H1 (cell line): Measurements from ENCODE around the gene HYAL1. TPM values are rescaled to one million over a fixed set of nuclear protein-coding genes. Genes with fewer than 3 reads are reported as not detected.

Experiments used
- CTCF ChIA-PET: fragments of 300-600 bp; sonication (Branson Sonifier 250); formaldehyde crosslinking; loops from one replicate; lab custom pipeline; 2021; ENCODE audit not compliant: partially characterized antibody; lab: Charles Lee
- POLR2A ChIA-PET: fragments of 300-600 bp; sonication (Branson Sonifier 250); formaldehyde crosslinking; loops from one replicate; lab custom pipeline; 2021; ENCODE audit warnings: inconsistent platforms; ENCODE audit not compliant: partially characterized antibody; lab: Charles Lee
- DNase-seq, 2 experiments: peaks; one replicate each; pipeline versions ENCODE4 v3.0.0 to v3.0.0-alpha.2; 2010 to 2022; ENCODE audit warnings: low spot score in 2 of 2, low read depth in 1 of 2, mixed read lengths in 1 of 2
- FAIRE-seq: peaks from 2 replicates; lab custom pipeline; 2011; peaks lifted over from hg19 to GRCh38; lab: Jason Lieb, UNC
- H2AFZ ChIP-seq: 2 replicates; pipeline ENCODE4 v1.8.1; 2012; ENCODE audit warnings: low read length, inconsistent platforms
- H2AK5ac ChIP-seq: 2 replicates; pipeline ENCODE4 v1.6.1; 2013; ENCODE audit warnings: low read depth, low read length
- H2BK120ac ChIP-seq: replicated peaks from 2 replicates; pipeline ENCODE3; 2013; ENCODE audit warnings: low read depth, low read length, inconsistent platforms
- H2BK12ac ChIP-seq: 2 replicates; pipeline ENCODE4 v1.6.1; 2013; ENCODE audit warnings: low read depth, low read length
- H2BK15ac ChIP-seq: 2 replicates; pipeline ENCODE4 v1.6.1; 2013; ENCODE audit warnings: low read length
- H2BK20ac ChIP-seq: 2 replicates; pipeline ENCODE4 v1.6.1; 2013; ENCODE audit warnings: low read length
- H2BK5ac ChIP-seq: 2 replicates; pipeline ENCODE4 v1.6.1; 2013; ENCODE audit warnings: low read depth, low read length
- H3K14ac ChIP-seq: 2 replicates; pipeline ENCODE4 v1.6.1; 2013; ENCODE audit warnings: inconsistent platforms; ENCODE audit not compliant: insufficient read length
- H3K18ac ChIP-seq: 2 replicates; pipeline ENCODE4 v1.6.1; 2013; ENCODE audit warnings: low read length; ENCODE audit errors: extremely low read depth
- H3K23ac ChIP-seq: 2 replicates; pipeline ENCODE4 v1.6.1; 2013; ENCODE audit warnings: inconsistent platforms; ENCODE audit not compliant: insufficient read length
- H3K23me2 ChIP-seq: 2 replicates; pipeline ENCODE4 v1.6.1; 2013; ENCODE audit warnings: low read depth, low read length
- H3K27ac ChIP-seq: 2 replicates; pipeline ENCODE4 v1.6.1; 2011; ENCODE audit warnings: low read depth, low read length, inconsistent platforms
- H3K27me3 ChIP-seq, 4 experiments: replicated peaks in 1 of 4; 1 replicate in 1 of 4; 2 replicates in 3 of 4; pipeline versions ENCODE4 v1.6.1 to v1.8.1; 2011 to 2013; ENCODE audit warnings: low read length in 3 of 4, mild to moderate bottlenecking in 3 of 4, inconsistent platforms in 2 of 4, mixed read lengths in 2 of 4, moderate library complexity in 1 of 4; ENCODE audit not compliant: control insufficient read depth in 3 of 4, insufficient read depth in 3 of 4; ENCODE audit errors: extremely low read depth in 1 of 4
- H3K36me3 ChIP-seq, 4 experiments: 2 replicates each; pipeline versions ENCODE4 v1.6.1 to v1.8.1; 2011 to 2013; ENCODE audit warnings: mild to moderate bottlenecking in 4 of 4, low read length in 3 of 4, moderate library complexity in 2 of 4, control low read depth in 1 of 4, inconsistent platforms in 1 of 4; ENCODE audit not compliant: insufficient read depth in 4 of 4, control insufficient read depth in 2 of 4
- H3K4ac ChIP-seq: replicated peaks from 2 replicates; pipeline ENCODE3; 2013; ENCODE audit warnings: low read length, low read depth, mixed read lengths, inconsistent platforms; ENCODE audit not compliant: insufficient read length
- H3K4me1 ChIP-seq, 4 experiments: replicated peaks in 1 of 4; 1 replicate in 1 of 4; 2 replicates in 3 of 4; pipeline versions ENCODE4 v1.6.1 to v1.8.1; 2011 to 2013; ENCODE audit warnings: low read length in 3 of 4, inconsistent platforms in 2 of 4, mixed read lengths in 1 of 4; ENCODE audit not compliant: insufficient read depth in 4 of 4, control insufficient read depth in 3 of 4
- H3K4me2 ChIP-seq, 2 experiments: 2 replicates each; pipeline versions ENCODE4 v1.6.1 to v1.8.1; 2011 to 2013; ENCODE audit warnings: low read depth in 2 of 2, low read length in 2 of 2, control low read depth in 1 of 2, inconsistent platforms in 1 of 2, mild to moderate bottlenecking in 1 of 2; ENCODE audit not compliant: insufficient read depth in 1 of 2
- H3K4me3 ChIP-seq, 4 experiments: fragments of 200-600, 300-600 bp in 1 of 4; sonication (generic), shearing (Covaris generic), sonication (Bioruptor Twin) in 1 of 4; 2 replicates each; pipeline versions ENCODE4 v1.5.1 to v1.8.1; 2011 to 2016; ENCODE audit warnings: low read length in 4 of 4, low read depth in 3 of 4, control low read depth in 2 of 4, inconsistent platforms in 2 of 4, mild to moderate bottlenecking in 2 of 4, mixed read lengths in 1 of 4, moderate library complexity in 1 of 4; ENCODE audit not compliant: insufficient read depth in 2 of 4; ENCODE audit errors: extremely low read depth in 1 of 4
- H3K56ac ChIP-seq: replicated peaks from 2 replicates; pipeline ENCODE3; 2013; ENCODE audit warnings: low read depth, mild to moderate bottlenecking, mixed read lengths, low read length, inconsistent platforms; ENCODE audit not compliant: insufficient read length
- H3K79me1 ChIP-seq: 2 replicates; pipeline ENCODE4 v1.6.1; 2013; ENCODE audit warnings: low read depth, low read length, control low read depth
- H3K79me2 ChIP-seq, 2 experiments: 2 replicates each; pipeline versions ENCODE4 v1.6.1 to v1.8.1; 2012 to 2013; ENCODE audit warnings: low read length in 2 of 2, mild to moderate bottlenecking in 2 of 2, inconsistent platforms in 1 of 2; ENCODE audit not compliant: insufficient read depth in 2 of 2, control insufficient read depth in 1 of 2
- H3K9ac ChIP-seq, 4 experiments: replicated peaks in 1 of 4; 1 replicate in 1 of 4; 2 replicates in 3 of 4; pipeline versions ENCODE4 v1.6.1 to v1.8.1; 2011 to 2013; ENCODE audit warnings: low read depth in 3 of 4, low read length in 3 of 4, control low read depth in 2 of 4, mild to moderate bottlenecking in 2 of 4, moderate library complexity in 2 of 4, inconsistent platforms in 1 of 4; ENCODE audit errors: extremely low read depth in 1 of 4
- H3K9me3 ChIP-seq, 2 experiments: 2 replicates each; pipeline versions ENCODE4 v1.6.1 to v1.8.1; 2012 to 2013; ENCODE audit warnings: mild to moderate bottlenecking in 2 of 2, moderate library complexity in 2 of 2, control low read depth in 1 of 2, inconsistent platforms in 1 of 2, low read depth in 1 of 2, low read length in 1 of 2, mixed read lengths in 1 of 2; ENCODE audit not compliant: insufficient read depth in 2 of 2
- H4K20me1 ChIP-seq, 2 experiments: replicated peaks in 1 of 2; 2 replicates each; pipeline versions ENCODE3 to v1.8.1; 2011 to 2013; ENCODE audit warnings: inconsistent platforms in 2 of 2, low read length in 2 of 2, mild to moderate bottlenecking in 1 of 2; ENCODE audit not compliant: insufficient read depth in 2 of 2, control insufficient read depth in 1 of 2
- H4K5ac ChIP-seq: 2 replicates; pipeline ENCODE4 v1.6.1; 2013; ENCODE audit warnings: low read length, low read depth, mixed read lengths, inconsistent platforms; ENCODE audit not compliant: insufficient read length
- H4K8ac ChIP-seq: 2 replicates; pipeline ENCODE4 v1.8.0; 2013; ENCODE audit warnings: mild to moderate bottlenecking, moderate library complexity, low read length, inconsistent platforms; ENCODE audit not compliant: insufficient read depth; ENCODE audit errors: extremely low read depth
- H4K91ac ChIP-seq: replicated peaks from 2 replicates; pipeline ENCODE3; 2013; ENCODE audit warnings: low read length, mixed read lengths, inconsistent platforms; ENCODE audit not compliant: insufficient read length
- E2F6 ChIP-seq: IDR thresholded peaks from 2 replicates; pipeline ENCODE4 v1.6.1; 2012; ENCODE audit warnings: inconsistent platforms
- EGR1 ChIP-seq: IDR thresholded peaks from 2 replicates; pipeline ENCODE4 v1.6.1; 2011; ENCODE audit warnings: low read depth, low read length, borderline replicate concordance
- EP300 ChIP-seq, 2 experiments: IDR thresholded peaks; 1 replicate in 1 of 2; 2 replicates in 1 of 2; pipeline ENCODE4 v1.6.1; 2011 to 2012; ENCODE audit warnings: low read depth in 2 of 2, low read length in 2 of 2, mild to moderate bottlenecking in 2 of 2, borderline replicate concordance in 1 of 2, inconsistent platforms in 1 of 2, moderate library complexity in 1 of 2
- JUN ChIP-seq: IDR thresholded peaks from 2 replicates; pipeline ENCODE4 v1.6.1; 2011; ENCODE audit warnings: low read depth, mild to moderate bottlenecking, improper control_type of control experiment, low read length
- JUND ChIP-seq: IDR thresholded peaks from 2 replicates; pipeline ENCODE4 v1.6.1; 2011; ENCODE audit warnings: mild to moderate bottlenecking, improper control_type of control experiment, low read length
- NRF1 ChIP-seq: IDR thresholded peaks from 2 replicates; pipeline ENCODE4 v1.6.1; 2011; ENCODE audit warnings: mild to moderate bottlenecking, low read depth, low read length, improper control_type of control experiment
- RAD21 ChIP-seq, 2 experiments: IDR thresholded peaks in 1 of 2; conservative IDR thresholded peaks in 1 of 2; 2 replicates each; pipeline ENCODE4 v1.6.1; 2011; ENCODE audit warnings: low read depth in 2 of 2, low read length in 2 of 2, improper control_type of control experiment in 1 of 2, inconsistent platforms in 1 of 2, mild to moderate bottlenecking in 1 of 2, moderate library complexity in 1 of 2
- SIRT6 ChIP-seq: IDR thresholded peaks from one replicate; pipeline ENCODE4 v1.7.1; 2012; ENCODE audit warnings: low read length, inconsistent platforms
- TBP ChIP-seq: IDR thresholded peaks from 2 replicates; pipeline ENCODE4 v1.6.1; 2011; ENCODE audit warnings: low read depth, low read length, improper control_type of control experiment
- WGBS, 2 experiments: shearing (Covaris generic) in 1 of 2; methylation state at CpG; one replicate each; pipeline versions ENCODE4 v1.1.6 to v1.1.7; 2013 to 2015; ENCODE audit warnings: low lambda C conversion rate in 2 of 2, mixed read lengths in 2 of 2, inconsistent platforms in 1 of 2, low coverage in 1 of 2, missing lambda C conversion rate in 1 of 2; ENCODE audit not compliant: insufficient replicate concordance in 2 of 2, insufficient coverage in 1 of 2, insufficient read length in 1 of 2; ENCODE audit errors: extremely low coverage in 1 of 2, missing lambda C conversion rate in 1 of 2; 5-methylcytosine and 5-hydroxymethylcytosine counted together
- polyA plus RNA-seq, 7 experiments: library from polyadenylated mRNA; depleted of rRNA in 3 of 7; stranded (reverse) in 5 of 7; unstranded in 2 of 7; fragments of >200 nt in 5 of 7; fragments of 200-250 nt in 2 of 7; gene quantifications; 1 replicate in 5 of 7; 2 replicates in 1 of 7; 4 replicates in 1 of 7; pipeline versions ENCODE4 v1.2.1 to v1.2.3, GENCODE V29; 2011 to 2013; ENCODE audit warnings: missing spikeins in 2 of 7, mixed read lengths in 2 of 7
- total RNA-seq: library from RNA; stranded (reverse); fragmentation: NEBNext Ultra II Directional; extraction: Animal tissue kit (Norgen Biotek cat#: 25700); gene quantifications from 2 replicates; pipeline ENCODE4 v1.2.1, GENCODE V29; 2021
- TF ChIP-seq, protein P1 (sequence below): IDR thresholded peaks from 2 replicates; pipeline ENCODE4 v1.6.1; 2011; ENCODE audit warnings: low read length, improper control_type of control experiment

The HYAL1 gene
- total and polyA plus RNA-seq, 2 of the 8 experiments (the other 6 are each of a cell fraction or from before 2014, with no cell fraction given), result 2.0 to 5.4 TPM

DNA sequence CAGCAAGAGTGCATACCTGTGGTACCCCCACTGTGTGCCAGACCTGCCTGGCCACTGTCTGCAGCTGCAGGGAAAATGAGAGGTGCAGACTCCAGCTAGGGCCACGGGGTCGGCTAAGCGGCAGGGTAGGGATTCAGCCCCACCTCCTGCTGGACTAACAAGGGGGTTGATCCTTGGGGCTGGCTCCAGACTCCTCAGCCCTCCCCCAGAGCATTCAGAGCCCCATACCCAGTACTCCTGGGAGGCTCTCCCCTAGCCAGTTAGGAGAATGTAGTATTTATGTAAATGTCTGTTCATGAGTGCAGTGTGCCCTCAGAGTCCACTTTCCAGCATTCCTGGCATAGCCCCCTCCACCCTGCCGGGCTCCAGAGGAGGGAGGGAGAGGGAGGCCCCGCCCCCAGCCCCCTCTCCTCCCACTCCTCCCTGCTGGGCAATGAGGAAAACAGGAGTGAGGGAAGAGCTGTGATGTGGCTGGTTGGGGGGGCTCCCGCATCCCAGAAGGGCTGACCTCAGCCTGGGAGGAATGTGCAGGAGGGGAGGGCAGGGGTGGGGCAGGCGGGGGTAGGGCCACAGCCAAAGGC lies 38.9 kb downstream of the HYAL1 start:
- H2AK5ac ChIP-seq, result no peak overlapping the region; the same call in 1 of the 2 replicates
- CTCF ChIA-PET, result interaction anchor here (0.6 to 53.5 kb wide), 17 partner anchors 8 to 463 kb away, joined by 3 to 2149 read pairs (median 5); partner anchors contain the start of genes GNAI2, GNAT1, HYAL2 and LSMEM2
- H3K56ac ChIP-seq, result peak overlapping the region; percentile 42
- no peaks in the 10 kb centered on the region for H3K79me2 ChIP-seq
- POLR2A ChIA-PET, result interaction anchor here (0.6 to 3.5 kb wide), 29 partner anchors 8 to 585 kb away, joined by 3 to 19 read pairs (median 5); partner anchors contain the start of genes GNAI2, HYAL2, HYAL3 and LSMEM2
- peaks cover 0 to 1% of the 10 kb centered on the region in 2 experiments for H4K20me1 ChIP-seq
- peaks cover 4% of the 10 kb centered on the region; the same call in 1 of the 2 replicates for H3K23me2 ChIP-seq
- H3K27me3 ChIP-seq, result no peaks in the 10 kb centered on the region; a peak in 2 of 7 replicates
- H2AFZ ChIP-seq, result no peak overlapping the region
- H2BK5ac ChIP-seq, result peak overlapping the region; percentile 86
- no peak overlapping the region for H3K14ac ChIP-seq
- peak overlapping the region; percentile 80 for H3K18ac ChIP-seq
- no peak overlapping the region for H2BK15ac ChIP-seq
- peaks cover 0 to 59% (median 46%) of the 10 kb centered on the region in 4 experiments; a peak in 6 of 7 replicates for H3K4me1 ChIP-seq
- peak overlapping the region; percentile 46 to 58 for H3K4me2 ChIP-seq
- no peak overlapping the region for H3K23ac ChIP-seq
- H3K79me1 ChIP-seq, result no peaks in the 10 kb centered on the region
- H3K36me3 ChIP-seq, result no peaks in the 10 kb centered on the region
- no peak overlapping the region; a peak in 1 of 7 replicates for H3K9ac ChIP-seq
- DNase-seq, result peak; percentile 85 to 94
- peak overlapping the region; percentile 99 for H2BK12ac ChIP-seq
- H4K91ac ChIP-seq, result peak overlapping the region; percentile 75
- FAIRE-seq, result no peak
- peak overlapping the region; percentile 88 for H4K8ac ChIP-seq
- H3K4ac ChIP-seq, result no peak overlapping the region
- H2BK20ac ChIP-seq, result peak overlapping the region; percentile 97; the same call in 1 of the 2 replicates
- H4K5ac ChIP-seq, result peak overlapping the region; percentile 69
- no peaks in the 10 kb centered on the region for H3K9me3 ChIP-seq
- peak overlapping the region; percentile 69; the same call in 1 of the 2 replicates for H3K27ac ChIP-seq
- 6% methylated on average over 5 of the region's 7 CpGs; no CpG with 5 or more reads in 1 of the 2 experiments for WGBS, 2 experiments
- peak overlapping the region in 2 of 4 experiments; percentile 1 to 19; a peak in 1 of 8 replicates for H3K4me3 ChIP-seq
- H2BK120ac ChIP-seq, result peak overlapping the region; percentile 36
- TF ChIP-seq, protein P1, sequence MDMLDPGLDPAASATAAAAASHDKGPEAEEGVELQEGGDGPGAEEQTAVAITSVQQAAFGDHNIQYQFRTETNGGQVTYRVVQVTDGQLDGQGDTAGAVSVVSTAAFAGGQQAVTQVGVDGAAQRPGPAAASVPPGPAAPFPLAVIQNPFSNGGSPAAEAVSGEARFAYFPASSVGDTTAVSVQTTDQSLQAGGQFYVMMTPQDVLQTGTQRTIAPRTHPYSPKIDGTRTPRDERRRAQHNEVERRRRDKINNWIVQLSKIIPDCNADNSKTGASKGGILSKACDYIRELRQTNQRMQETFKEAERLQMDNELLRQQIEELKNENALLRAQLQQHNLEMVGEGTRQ, result no peak
- no peak for TF ChIP-seq SIRT6
- TF ChIP-seq EGR1, result no peak
- TF ChIP-seq E2F6, result no peak
- TF ChIP-seq TBP, result no peak
- peak; percentile 46 to 61; a peak in 2 of 3 replicates for TF ChIP-seq EP300 (IDR thresholded peaks at IDR 0.05; ENCODE audit: borderline replicate concordance in 1 of 2, low read depth in 2 of 2, low read length in 2 of 2)
- peak; percentile 76 for TF ChIP-seq JUND
- peak; percentile 98 for TF ChIP-seq JUN
- no peak for TF ChIP-seq RAD21 (IDR thresholded peaks at IDR 0.05 in 1 of 2, conservative IDR thresholded peaks at IDR 0.05 in 1 of 2; ENCODE audit: low read depth in 2 of 2, low read length in 2 of 2)
- TF ChIP-seq NRF1, result no peak
